Measurements from ENCODE around the gene SNX18. TPM values are rescaled to one million over a fixed set of nuclear protein-coding genes. Genes with fewer than 3 reads are reported as not detected.

Gene SNX18
- total and polyA plus RNA-seq, 2 experiments from 2014 or later: 4.7 to 33.0 TPM

GRCh38 chr5:54491326-54491725 is 26.2 kb upstream of the SNX18 start (continued):
- TF ChIP-seq CTCF (conservative IDR thresholded peaks at IDR 0.05; ENCODE audit: low read depth in 2 of 2) (no peak), ZNF114 (CRISPR knock-in tag; IDR thresholded peaks at IDR 0.05) (no peak), JUNB (IDR thresholded peaks at IDR 0.05; ENCODE audit: unreplicated experiment) (no peak), ZNF331 (CRISPR knock-in tag; IDR thresholded peaks at IDR 0.05; ENCODE audit: low read depth) (no peak), ETS1 (IDR thresholded peaks at IDR 0.05) (no peak), REST (IDR thresholded peaks at IDR 0.05; ENCODE audit: unreplicated experiment) (no peak)

GRCh38 chr5:54492178-54492577 is 25.4 kb upstream of the SNX18 start:
- no peak overlapping the region for H3K4me2 ChIP-seq
- Mint-ChIP-seq H3K4me3 (no peak overlapping the region), H3K36me3 (ENCODE audit: low read depth) (peaks cover under 1% of the 10 kb centered on the region; the same call in 2 of the 3 replicates), H3K4me1 (no peaks in the 10 kb centered on the region), H3K9me3 (peaks cover 8% of the 10 kb centered on the region), H3K27ac (no peak overlapping the region), H3K27me3 (ENCODE audit: insufficient read depth, low read depth, poor library complexity) (peaks cover 1% of the 10 kb centered on the region)
- DNase-seq (ENCODE audit: low spot score): no peak
- no peaks in the 10 kb centered on the region for H3F3A ChIP-seq (replicated peaks; ENCODE audit: low read depth)
- no peaks in the 10 kb centered on the region for H3K4me1 ChIP-seq (ENCODE audit: insufficient read depth)
- no peak for TF ChIP-seq CTCF (conservative IDR thresholded peaks at IDR 0.05; ENCODE audit: low read depth in 2 of 2)
- TF ChIP-seq ZNF331 (CRISPR knock-in tag; IDR thresholded peaks at IDR 0.05; ENCODE audit: low read depth): no peak
- TF ChIP-seq EZH2 (IDR thresholded peaks at IDR 0.05; ENCODE audit: low read depth, unreplicated experiment): no peak
- TF ChIP-seq POLR2AphosphoS5 (IDR thresholded peaks at IDR 0.05; ENCODE audit: low read depth): no peak
- ATAC-seq: no peak
- no peaks in the 10 kb centered on the region for H3K27me3 ChIP-seq (ENCODE audit: insufficient read depth)
- H3K9me2 ChIP-seq (ENCODE audit: insufficient read depth): no peaks in the 10 kb centered on the region
- H3K36me3 ChIP-seq (ENCODE audit: insufficient read depth): no peaks in the 10 kb centered on the region
- H4K20me1 ChIP-seq (replicated peaks; ENCODE audit: insufficient read depth): no peaks in the 10 kb centered on the region
- H3K4me3 ChIP-seq: no peak overlapping the region
- H3K27ac ChIP-seq (ENCODE audit: low read depth): no peak overlapping the region
- no peak overlapping the region for H2AFZ ChIP-seq
- H3K79me2 ChIP-seq (replicated peaks; ENCODE audit: insufficient read depth): no peaks in the 10 kb centered on the region

All from GM23338 (cell line).